PFSK-1 (cell line): ENCODE results near the gene MKS1.

ENCODE experiments used
- FOXP2 ChIP-seq: optimal IDR thresholded peaks from 2 replicates; pipeline ENCODE3; 2011; ENCODE audit warnings: borderline replicate concordance, control low read depth, inconsistent platforms; ENCODE audit not compliant: insufficient read depth; ENCODE audit errors: extremely low read length, extremely low read depth
- POLR2AphosphoS5 ChIP-seq: IDR thresholded peaks from 2 replicates; pipeline ENCODE4 v1.6.1; 2012; ENCODE audit warnings: low read depth, mild to moderate bottlenecking, control low read depth, low read length, moderate library complexity
- SIN3A ChIP-seq: IDR thresholded peaks from 2 replicates; pipeline ENCODE4 v1.6.1; 2012; ENCODE audit warnings: mild to moderate bottlenecking, low read length, moderate library complexity, borderline replicate concordance; ENCODE audit not compliant: insufficient read depth
- TAF1 ChIP-seq: IDR thresholded peaks from 2 replicates; pipeline ENCODE4 v1.6.1; 2012; ENCODE audit warnings: low read length, control low read depth, borderline replicate concordance; ENCODE audit not compliant: insufficient read depth
- TF ChIP-seq, protein P1 (sequence below), 2 experiments: IDR thresholded peaks; 2 replicates each; pipeline versions ENCODE4 v1.6.1 to v1.8.0; 2011 to 2012; ENCODE audit warnings: low read depth in 2 of 2, low read length in 2 of 2, control low read depth in 1 of 2, inconsistent platforms in 1 of 2, mild to moderate bottlenecking in 1 of 2, moderate library complexity in 1 of 2; ENCODE audit not compliant: insufficient read depth in 1 of 2

MKS1 gene

DNA sequence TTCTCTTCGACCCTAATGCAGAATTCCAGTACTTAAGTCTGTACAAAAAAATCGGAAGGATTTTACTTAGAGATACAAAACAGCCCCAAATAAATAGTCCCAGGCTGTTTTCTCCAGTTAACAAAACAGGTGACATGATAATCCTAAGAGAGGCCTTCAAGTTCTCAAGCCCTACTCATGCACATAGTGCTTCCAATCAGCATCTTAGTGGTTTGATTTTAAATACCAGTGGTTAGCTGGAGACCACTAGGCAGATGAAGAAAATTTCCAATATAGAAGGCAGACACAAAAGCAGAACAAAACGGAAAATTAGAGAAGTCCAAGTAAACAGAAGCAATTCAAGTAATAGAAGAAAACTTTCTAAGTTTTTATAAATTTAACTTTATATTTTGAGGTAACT is 57.5 kb downstream of the MKS1 start:
- TF ChIP-seq SIN3A (no peak), POLR2AphosphoS5 (no peak), FOXP2 (no peak), TAF1 (no peak)
- TF ChIP-seq, protein P1, sequence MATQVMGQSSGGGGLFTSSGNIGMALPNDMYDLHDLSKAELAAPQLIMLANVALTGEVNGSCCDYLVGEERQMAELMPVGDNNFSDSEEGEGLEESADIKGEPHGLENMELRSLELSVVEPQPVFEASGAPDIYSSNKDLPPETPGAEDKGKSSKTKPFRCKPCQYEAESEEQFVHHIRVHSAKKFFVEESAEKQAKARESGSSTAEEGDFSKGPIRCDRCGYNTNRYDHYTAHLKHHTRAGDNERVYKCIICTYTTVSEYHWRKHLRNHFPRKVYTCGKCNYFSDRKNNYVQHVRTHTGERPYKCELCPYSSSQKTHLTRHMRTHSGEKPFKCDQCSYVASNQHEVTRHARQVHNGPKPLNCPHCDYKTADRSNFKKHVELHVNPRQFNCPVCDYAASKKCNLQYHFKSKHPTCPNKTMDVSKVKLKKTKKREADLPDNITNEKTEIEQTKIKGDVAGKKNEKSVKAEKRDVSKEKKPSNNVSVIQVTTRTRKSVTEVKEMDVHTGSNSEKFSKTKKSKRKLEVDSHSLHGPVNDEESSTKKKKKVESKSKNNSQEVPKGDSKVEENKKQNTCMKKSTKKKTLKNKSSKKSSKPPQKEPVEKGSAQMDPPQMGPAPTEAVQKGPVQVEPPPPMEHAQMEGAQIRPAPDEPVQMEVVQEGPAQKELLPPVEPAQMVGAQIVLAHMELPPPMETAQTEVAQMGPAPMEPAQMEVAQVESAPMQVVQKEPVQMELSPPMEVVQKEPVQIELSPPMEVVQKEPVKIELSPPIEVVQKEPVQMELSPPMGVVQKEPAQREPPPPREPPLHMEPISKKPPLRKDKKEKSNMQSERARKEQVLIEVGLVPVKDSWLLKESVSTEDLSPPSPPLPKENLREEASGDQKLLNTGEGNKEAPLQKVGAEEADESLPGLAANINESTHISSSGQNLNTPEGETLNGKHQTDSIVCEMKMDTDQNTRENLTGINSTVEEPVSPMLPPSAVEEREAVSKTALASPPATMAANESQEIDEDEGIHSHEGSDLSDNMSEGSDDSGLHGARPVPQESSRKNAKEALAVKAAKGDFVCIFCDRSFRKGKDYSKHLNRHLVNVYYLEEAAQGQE (IDR thresholded peaks at IDR 0.05; ENCODE audit: insufficient read depth in 1 of 2, low read depth in 2 of 2, low read length in 2 of 2), result no peak

DNA sequence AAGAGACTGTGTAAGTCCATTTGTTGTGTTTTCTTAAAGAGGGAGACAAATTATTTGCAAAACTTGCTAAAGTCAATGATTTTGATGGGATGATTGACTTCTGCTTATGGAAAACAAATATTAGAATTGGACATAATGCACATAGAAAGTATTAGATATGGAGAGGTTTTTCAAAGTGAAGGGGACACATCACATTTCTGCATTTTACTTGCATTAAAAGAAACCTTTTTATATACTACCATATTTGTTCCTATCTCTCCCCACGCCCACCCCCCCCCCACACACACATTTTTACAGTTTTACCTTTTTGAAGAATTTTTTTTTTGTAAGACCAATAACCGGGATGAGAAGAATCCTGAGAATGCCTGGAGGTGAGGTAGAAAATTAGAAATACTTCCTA is 60.9 kb downstream of the MKS1 start:
- TF ChIP-seq, protein P1 (IDR thresholded peaks at IDR 0.05; ENCODE audit: insufficient read depth in 1 of 2, low read depth in 2 of 2, low read length in 2 of 2), result no peak
- TF ChIP-seq FOXP2 (no peak), POLR2AphosphoS5 (no peak), TAF1 (no peak), SIN3A (no peak)

DNA sequence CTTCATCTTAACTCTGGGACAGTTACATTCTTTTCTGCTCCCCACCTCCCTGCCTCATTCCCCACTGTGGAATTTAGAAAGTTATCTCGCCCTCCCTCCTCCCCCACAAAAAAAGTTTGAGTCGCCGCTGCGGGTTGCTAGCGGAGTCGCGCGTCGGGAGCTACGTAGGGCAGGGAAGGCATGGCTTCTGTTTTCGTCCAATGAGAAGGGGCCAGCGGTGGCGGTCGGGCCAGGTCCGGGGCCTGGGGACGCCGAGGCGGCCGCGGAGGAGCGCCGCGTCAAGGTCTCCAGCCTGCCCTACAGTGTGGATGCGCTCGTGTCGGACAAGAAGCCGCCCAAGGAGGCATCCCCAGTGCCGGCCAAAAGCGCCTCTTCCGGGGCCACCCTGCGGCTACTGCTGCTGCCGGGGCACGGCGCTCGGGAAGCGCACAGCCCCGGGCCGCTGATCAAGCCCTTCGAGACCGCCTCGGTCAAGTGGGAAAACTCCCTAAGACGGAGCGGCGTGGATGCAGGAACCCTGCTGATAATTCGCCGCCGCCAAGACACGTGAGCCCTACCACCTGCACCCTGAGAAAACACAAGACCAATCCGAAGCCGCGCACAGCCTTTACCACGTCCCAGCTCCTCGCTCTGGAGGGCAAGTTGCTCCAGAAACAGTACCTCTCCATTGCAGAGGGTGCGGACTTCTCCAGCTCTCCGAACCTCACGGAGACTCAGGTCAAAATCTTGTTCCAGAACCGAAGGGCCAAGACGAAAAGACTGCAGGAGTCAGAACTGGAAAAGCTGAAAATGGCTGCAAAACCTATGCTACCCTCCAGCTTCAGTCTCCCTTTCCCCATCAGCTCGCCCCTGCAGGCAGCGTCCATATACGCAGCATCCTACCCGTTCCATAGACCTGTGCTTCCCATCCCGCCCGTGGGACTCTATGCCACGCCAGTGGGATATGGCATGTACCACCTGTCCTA is 61.9 kb downstream of the MKS1 start:
- TF ChIP-seq TAF1, result no peak
- TF ChIP-seq, protein P1 (IDR thresholded peaks at IDR 0.05; ENCODE audit: insufficient read depth in 1 of 2, low read depth in 2 of 2, low read length in 2 of 2), result no peak
